H1 (cell line): ENCODE measurements around the gene PRSS38. TPM values are rescaled to one million over a fixed set of nuclear protein-coding genes. Genes with fewer than 3 reads are reported as not detected.

ENCODE experiments used
- ATF2 ChIP-seq: IDR thresholded peaks from 2 replicates; pipeline ENCODE4 v1.6.1; 2012; ENCODE audit warnings: low read length, inconsistent platforms
- BACH1 ChIP-seq: IDR thresholded peaks from 2 replicates; pipeline ENCODE4 v1.6.1; 2012; ENCODE audit warnings: low read length, improper control_type of control experiment
- CHD1 ChIP-seq: IDR thresholded peaks from 2 replicates; pipeline ENCODE4 v1.6.1; 2012; ENCODE audit warnings: low read depth, low read length, improper control_type of control experiment
- CTBP2 ChIP-seq: IDR thresholded peaks from 2 replicates; pipeline ENCODE4 v1.7.0; 2011; ENCODE audit warnings: borderline replicate concordance, mild to moderate bottlenecking, moderate library complexity, mixed read lengths, low read length; ENCODE audit not compliant: insufficient read depth, insufficient read length
- KDM1A ChIP-seq: fragments of 200-600, 300-600 bp; sonication (generic); IDR thresholded peaks from 2 replicates; pipeline ENCODE4 v1.7.1; 2016; ENCODE audit warnings: mild to moderate bottlenecking, low read length, borderline replicate concordance
- KDM4A ChIP-seq: IDR thresholded peaks from one replicate; pipeline ENCODE4 v1.7.1; 2012; ENCODE audit warnings: low read depth, mild to moderate bottlenecking, moderate library complexity, low read length, inconsistent platforms; ENCODE audit not compliant: severe bottlenecking
- MAX ChIP-seq: IDR thresholded peaks from 2 replicates; pipeline ENCODE4 v1.6.1; 2012; ENCODE audit warnings: inconsistent platforms
- NANOG ChIP-seq: IDR thresholded peaks from 2 replicates; pipeline ENCODE4 v1.6.1; 2011; ENCODE audit warnings: low read length, low read depth, mild to moderate bottlenecking, inconsistent platforms; ENCODE audit not compliant: insufficient read depth, poor library complexity, severe bottlenecking
- polyA plus RNA-seq, 7 experiments: library from polyadenylated mRNA; depleted of rRNA in 3 of 7; stranded (reverse) in 5 of 7; unstranded in 2 of 7; fragments of >200 nt in 5 of 7; fragments of 200-250 nt in 2 of 7; gene quantifications; 1 replicate in 5 of 7; 2 replicates in 1 of 7; 4 replicates in 1 of 7; pipeline versions ENCODE4 v1.2.1 to v1.2.3, GENCODE V29; 2011 to 2013; ENCODE audit warnings: missing spikeins in 2 of 7, mixed read lengths in 2 of 7
- total RNA-seq: library from RNA; stranded (reverse); fragmentation: NEBNext Ultra II Directional; extraction: Animal tissue kit (Norgen Biotek cat#: 25700); gene quantifications from 2 replicates; pipeline ENCODE4 v1.2.1, GENCODE V29; 2021
- TF ChIP-seq, protein P1 (sequence below): fragments of 300-600 bp; sonication (generic); IDR thresholded peaks from 2 replicates; pipeline ENCODE4 v1.7.1; 2012; ENCODE audit warnings: low read length, moderate library complexity, mild to moderate bottlenecking, inconsistent platforms; ENCODE audit not compliant: insufficient replicate concordance

Gene PRSS38
- total and polyA plus RNA-seq, 2 of the 8 experiments (the other 6 are each of a cell fraction or from before 2014, with no cell fraction given), result not detected

DNA sequence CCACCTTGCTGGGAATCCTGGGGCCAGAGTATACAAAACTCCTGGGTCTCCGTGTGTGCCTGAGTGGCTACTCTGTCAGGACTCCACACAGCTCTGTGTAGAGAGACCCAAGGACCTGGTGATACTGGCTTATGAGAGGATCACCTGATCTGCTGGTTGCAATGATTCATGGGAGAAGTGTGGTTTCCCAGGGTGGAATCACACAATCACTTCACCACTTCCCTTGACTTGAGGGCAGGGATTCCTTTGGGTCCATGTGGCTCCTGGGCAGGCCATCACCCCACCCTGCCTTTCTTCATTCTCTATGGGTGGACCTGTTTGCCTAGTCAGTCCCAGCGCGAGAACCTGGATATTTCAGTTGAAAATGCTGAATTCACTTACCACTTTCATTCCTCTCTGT, 13.3 kb downstream of the PRSS38 start (continued):
- TF ChIP-seq, protein P1, sequence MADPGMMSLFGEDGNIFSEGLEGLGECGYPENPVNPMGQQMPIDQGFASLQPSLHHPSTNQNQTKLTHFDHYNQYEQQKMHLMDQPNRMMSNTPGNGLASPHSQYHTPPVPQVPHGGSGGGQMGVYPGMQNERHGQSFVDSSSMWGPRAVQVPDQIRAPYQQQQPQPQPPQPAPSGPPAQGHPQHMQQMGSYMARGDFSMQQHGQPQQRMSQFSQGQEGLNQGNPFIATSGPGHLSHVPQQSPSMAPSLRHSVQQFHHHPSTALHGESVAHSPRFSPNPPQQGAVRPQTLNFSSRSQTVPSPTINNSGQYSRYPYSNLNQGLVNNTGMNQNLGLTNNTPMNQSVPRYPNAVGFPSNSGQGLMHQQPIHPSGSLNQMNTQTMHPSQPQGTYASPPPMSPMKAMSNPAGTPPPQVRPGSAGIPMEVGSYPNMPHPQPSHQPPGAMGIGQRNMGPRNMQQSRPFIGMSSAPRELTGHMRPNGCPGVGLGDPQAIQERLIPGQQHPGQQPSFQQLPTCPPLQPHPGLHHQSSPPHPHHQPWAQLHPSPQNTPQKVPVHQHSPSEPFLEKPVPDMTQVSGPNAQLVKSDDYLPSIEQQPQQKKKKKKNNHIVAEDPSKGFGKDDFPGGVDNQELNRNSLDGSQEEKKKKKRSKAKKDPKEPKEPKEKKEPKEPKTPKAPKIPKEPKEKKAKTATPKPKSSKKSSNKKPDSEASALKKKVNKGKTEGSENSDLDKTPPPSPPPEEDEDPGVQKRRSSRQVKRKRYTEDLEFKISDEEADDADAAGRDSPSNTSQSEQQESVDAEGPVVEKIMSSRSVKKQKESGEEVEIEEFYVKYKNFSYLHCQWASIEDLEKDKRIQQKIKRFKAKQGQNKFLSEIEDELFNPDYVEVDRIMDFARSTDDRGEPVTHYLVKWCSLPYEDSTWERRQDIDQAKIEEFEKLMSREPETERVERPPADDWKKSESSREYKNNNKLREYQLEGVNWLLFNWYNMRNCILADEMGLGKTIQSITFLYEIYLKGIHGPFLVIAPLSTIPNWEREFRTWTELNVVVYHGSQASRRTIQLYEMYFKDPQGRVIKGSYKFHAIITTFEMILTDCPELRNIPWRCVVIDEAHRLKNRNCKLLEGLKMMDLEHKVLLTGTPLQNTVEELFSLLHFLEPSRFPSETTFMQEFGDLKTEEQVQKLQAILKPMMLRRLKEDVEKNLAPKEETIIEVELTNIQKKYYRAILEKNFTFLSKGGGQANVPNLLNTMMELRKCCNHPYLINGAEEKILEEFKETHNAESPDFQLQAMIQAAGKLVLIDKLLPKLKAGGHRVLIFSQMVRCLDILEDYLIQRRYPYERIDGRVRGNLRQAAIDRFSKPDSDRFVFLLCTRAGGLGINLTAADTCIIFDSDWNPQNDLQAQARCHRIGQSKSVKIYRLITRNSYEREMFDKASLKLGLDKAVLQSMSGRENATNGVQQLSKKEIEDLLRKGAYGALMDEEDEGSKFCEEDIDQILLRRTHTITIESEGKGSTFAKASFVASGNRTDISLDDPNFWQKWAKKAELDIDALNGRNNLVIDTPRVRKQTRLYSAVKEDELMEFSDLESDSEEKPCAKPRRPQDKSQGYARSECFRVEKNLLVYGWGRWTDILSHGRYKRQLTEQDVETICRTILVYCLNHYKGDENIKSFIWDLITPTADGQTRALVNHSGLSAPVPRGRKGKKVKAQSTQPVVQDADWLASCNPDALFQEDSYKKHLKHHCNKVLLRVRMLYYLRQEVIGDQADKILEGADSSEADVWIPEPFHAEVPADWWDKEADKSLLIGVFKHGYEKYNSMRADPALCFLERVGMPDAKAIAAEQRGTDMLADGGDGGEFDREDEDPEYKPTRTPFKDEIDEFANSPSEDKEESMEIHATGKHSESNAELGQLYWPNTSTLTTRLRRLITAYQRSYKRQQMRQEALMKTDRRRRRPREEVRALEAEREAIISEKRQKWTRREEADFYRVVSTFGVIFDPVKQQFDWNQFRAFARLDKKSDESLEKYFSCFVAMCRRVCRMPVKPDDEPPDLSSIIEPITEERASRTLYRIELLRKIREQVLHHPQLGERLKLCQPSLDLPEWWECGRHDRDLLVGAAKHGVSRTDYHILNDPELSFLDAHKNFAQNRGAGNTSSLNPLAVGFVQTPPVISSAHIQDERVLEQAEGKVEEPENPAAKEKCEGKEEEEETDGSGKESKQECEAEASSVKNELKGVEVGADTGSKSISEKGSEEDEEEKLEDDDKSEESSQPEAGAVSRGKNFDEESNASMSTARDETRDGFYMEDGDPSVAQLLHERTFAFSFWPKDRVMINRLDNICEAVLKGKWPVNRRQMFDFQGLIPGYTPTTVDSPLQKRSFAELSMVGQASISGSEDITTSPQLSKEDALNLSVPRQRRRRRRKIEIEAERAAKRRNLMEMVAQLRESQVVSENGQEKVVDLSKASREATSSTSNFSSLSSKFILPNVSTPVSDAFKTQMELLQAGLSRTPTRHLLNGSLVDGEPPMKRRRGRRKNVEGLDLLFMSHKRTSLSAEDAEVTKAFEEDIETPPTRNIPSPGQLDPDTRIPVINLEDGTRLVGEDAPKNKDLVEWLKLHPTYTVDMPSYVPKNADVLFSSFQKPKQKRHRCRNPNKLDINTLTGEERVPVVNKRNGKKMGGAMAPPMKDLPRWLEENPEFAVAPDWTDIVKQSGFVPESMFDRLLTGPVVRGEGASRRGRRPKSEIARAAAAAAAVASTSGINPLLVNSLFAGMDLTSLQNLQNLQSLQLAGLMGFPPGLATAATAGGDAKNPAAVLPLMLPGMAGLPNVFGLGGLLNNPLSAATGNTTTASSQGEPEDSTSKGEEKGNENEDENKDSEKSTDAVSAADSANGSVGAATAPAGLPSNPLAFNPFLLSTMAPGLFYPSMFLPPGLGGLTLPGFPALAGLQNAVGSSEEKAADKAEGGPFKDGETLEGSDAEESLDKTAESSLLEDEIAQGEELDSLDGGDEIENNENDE, result no peak
- no peak for TF ChIP-seq KDM4A
- no peak for TF ChIP-seq BACH1
- no peak for TF ChIP-seq MAX
- no peak for TF ChIP-seq ATF2
- no peak for TF ChIP-seq NANOG
- no peak for TF ChIP-seq KDM1A
- TF ChIP-seq CTBP2, result no peak
- no peak for TF ChIP-seq CHD1
